HG03354 (cell line): Measurements from ENCODE around the gene CR1.
"Not testable (repeated sequence)": the region's sequence is repeated elsewhere in the genome, so short reads cannot be mapped to it uniquely, and the experiment has no call there.

Experiments
- ATAC-seq: cut with Tn5 transposase; IDR thresholded peaks from one replicate; pipeline ENCODE4 v1.9.1; 2021; ENCODE audit warnings: mild to moderate bottlenecking; ENCODE audit not compliant: unreplicated experiment, poor library complexity, severe bottlenecking

CR1 gene

GRCh38 chr1:207659545-207660153, 163.7 kb downstream of the CR1 start:
- ATAC-seq, result no peak

GRCh38 chr1:207661420-207661819, 165.5 kb downstream of the CR1 start:
- not testable (repeated sequence) for ATAC-seq

GRCh38 chr1:207666342-207666741, 170.4 kb downstream of the CR1 start:
- no peak for ATAC-seq

GRCh38 chr1:207669528-207670009, 173.6 kb downstream of the CR1 start:
- ATAC-seq, result peak; percentile 11

- peak; percentile 71 for ATAC-seq
Measured at GRCh38 chr1:207670192-207670591, 174.2 kb downstream of the CR1 start.

- ATAC-seq, result no peak
Measured at GRCh38 chr1:207670997-207671396, 175.0 kb downstream of the CR1 start.

GRCh38 chr1:207672522-207673130, 176.7 kb downstream of the CR1 start:
- ATAC-seq, result no peak

- no peak for ATAC-seq
Measured at GRCh38 chr1:207673399-207673798, 177.4 kb downstream of the CR1 start.

- ATAC-seq, result no peak
Measured at GRCh38 chr1:207676153-207676552, 180.2 kb downstream of the CR1 start.

- not testable (repeated sequence) for ATAC-seq
Measured at GRCh38 chr1:207680590-207681388, 184.8 kb downstream of the CR1 start.

GRCh38 chr1:207682872-207683434, 187.0 kb downstream of the CR1 start:
- ATAC-seq, result not testable (repeated sequence)

- ATAC-seq, result not testable (repeated sequence)
Measured at GRCh38 chr1:207690551-207690950, 194.6 kb downstream of the CR1 start.

- ATAC-seq, result no peak
Measured at GRCh38 chr1:207691010-207691409, 195.1 kb downstream of the CR1 start.
